ENCODE results near the gene DDC.
"Not testable (repeated sequence)": the region's sequence is repeated elsewhere in the genome, so short reads cannot be mapped to it uniquely, and the experiment has no call there.

The DDC gene

DNA sequence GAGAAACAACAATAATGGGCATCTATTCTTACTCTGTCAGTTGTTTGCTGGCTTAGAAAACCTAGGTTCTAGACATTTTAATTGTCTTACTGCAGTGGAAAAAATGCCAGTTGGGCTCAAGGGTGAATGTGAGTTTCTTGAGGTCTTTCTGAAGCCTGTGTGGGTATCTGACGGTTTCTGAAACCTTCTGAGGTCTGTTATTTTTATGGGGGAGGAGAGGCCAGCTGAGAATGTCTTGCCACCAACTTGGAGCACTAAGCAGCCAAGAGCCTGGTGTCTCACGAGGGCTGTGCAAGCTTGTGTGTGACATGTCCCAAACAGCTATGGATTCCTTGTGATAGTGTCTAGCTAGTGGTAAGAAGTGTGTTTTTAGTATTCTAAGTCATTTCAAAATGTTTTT, 24.2 kb upstream of the DDC start:
- no peak for DNase-seq (ENCODE audit: low read depth)

DNA sequence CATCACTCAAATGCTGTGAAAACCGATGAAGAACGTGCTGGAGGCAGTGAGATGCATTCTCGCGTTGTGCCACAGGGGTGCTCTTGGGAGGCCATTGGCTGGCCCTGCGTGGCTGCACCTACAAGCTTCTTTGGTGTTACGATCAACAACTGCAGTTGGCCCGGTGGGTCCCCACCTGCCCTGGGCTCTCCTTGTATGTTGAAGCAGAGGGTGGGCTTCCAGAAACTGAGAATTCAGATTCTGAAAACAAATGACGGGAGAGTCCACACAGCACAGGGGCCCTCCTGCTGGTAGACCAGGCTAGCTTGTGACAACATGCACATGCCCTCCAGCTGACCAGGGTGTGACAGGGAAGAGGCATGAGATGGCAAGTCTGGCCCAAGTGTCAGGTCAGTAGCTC, 23.7 kb upstream of the DDC start:
- DNase-seq (ENCODE audit: low read depth), result no peak

DNA sequence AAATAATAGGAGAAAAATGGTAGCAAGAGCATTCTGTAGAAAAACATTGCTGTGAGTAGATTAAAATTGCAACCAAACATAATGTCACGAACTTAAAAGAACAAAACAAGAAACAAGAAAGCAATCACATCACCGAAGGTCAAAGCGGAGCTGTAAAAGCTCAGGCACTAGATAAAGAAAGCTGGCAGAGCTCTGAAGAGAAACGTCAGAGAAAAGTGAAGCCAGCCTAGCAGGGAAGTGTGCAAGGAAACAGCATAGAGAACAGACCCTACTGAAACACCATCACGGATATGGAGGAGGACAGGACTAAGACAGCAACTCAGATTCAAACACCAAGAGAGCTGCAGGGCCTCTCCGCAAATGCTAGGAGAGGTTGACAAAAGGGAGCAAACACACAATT, 22.5 kb upstream of the DDC start:
- no peak for DNase-seq (ENCODE audit: low read depth)

DNA sequence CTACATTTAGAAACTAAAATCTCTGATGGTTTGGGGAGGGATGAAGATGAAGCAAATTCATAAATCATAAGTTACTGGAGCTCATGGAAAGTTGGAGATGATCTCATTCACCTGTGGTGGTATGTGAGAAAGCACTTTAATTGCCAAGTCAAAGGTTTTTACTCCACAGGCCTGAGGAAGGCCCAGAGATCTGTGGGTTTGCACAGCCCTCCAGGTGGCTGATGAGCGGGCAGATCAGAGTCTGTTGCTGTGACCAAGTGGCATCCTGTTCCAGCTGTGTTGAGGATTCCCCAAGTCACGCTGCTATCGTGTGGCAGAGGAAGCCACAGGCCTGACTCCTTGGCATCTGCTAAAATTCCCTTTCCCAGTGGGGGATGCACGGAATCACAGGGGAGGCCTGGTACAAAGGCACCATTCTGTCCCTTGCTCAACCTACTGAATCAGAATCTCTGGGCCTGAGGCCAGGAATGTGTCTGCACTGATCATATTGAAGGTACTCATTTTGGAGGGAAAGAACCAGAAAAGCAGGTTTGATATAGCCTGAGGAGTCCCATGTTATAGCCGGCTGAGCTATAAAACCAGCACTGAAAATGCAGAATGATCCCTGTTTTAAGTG, 19.7 kb upstream of the DDC start:
- DNase-seq (ENCODE audit: low read depth), result no peak

DNA sequence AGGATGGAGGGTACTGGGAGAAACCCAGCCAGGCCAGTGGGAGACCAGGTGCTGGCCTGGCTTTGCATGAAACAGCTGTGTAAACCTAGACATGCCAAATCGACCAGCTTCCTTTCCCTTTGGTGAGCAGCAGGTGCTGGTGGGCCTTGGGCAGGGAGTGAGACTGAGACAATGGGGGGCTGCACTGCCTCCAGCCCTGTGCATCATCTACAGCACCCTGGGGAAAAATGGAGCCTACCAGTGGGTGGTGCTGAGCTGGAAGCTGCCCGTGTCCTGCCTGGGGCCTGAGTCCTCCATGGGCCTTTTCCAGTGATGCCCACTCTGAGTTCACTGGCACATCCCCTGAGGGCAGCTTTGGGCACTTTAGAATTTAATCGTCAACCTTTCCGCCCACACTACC, 19.2 kb upstream of the DDC start:
- DNase-seq (ENCODE audit: low read depth), result no peak

DNA sequence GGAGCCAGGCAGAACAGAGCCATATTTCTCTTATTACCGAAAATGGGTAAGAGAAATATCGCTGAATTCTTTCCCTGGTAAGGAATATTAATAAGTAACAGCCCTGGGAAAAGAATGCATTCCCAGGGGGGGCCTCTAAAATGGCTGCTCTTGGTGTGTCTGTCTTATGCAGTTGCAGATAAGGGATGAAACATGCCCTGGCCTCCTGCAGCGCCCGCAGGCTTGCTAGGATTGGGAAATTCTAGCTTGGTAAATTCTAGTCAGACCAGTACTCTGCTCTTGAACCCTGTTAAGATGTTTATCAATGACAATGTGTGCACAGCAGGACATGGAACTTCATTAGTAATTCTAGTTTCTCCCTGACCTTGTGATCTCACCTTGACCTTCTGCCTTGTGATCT, 18.1 kb upstream of the DDC start:
- DNase-seq (ENCODE audit: low read depth), result not testable (repeated sequence)

DNA sequence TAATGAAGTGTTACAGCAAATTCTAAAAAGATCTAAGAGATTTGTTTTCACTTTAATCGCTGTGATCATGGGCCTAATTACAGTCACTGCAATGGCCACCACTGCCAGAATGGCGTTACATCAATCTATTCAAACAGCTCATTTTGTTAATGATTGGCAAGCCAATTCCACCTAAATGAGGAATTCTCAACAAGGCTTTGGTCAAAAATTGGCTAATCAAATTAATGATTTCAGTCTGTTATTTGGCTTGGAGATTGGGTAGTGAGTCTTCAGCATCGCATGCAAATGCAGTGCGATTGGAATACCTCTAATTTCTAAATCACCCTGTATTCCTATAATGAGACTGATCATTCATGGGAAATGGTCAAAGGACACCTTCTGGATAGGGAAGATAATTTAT, 17.1 kb upstream of the DDC start:
- DNase-seq (ENCODE audit: low read depth), result not testable (repeated sequence)

DNA sequence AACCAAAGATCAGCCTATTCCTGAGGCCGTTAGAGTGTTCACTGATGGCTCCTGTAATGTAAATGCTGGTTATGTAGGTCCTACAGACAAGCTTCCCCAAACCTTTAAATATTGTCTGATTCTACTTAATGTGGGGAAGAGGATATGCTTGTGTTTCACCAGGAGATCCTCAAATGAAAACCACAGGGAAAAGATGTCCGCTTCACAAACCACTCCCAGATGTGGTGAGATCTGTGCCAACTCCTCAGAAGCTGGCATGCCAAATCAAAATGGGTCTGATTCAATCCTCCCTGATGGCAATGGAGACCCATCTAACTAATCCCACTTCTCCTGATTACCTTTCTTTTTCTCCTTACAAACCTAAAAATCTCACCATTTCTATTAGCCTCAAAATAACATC, 15.5 kb upstream of the DDC start:
- DNase-seq (ENCODE audit: low read depth), result not testable (repeated sequence)

DNA sequence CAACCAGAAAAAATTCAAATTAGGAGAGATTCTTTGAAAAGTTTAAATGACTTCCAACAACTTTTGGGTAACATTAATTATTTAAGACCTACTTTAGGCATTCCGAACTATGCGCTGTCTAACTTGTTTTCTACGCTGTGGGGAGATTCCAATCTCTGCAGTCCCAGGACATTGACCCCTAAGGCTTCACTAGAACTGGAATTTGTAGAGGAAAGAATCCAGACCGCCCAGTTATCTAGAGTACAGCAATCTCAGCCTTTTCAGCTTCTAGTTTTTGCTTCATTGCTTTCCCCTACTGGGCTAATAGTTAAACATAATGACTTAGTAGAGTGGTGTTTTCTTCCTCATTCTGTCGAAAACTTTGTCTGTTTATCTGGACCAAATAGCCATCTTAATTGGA, 14.9 kb upstream of the DDC start:
- no peak for DNase-seq (ENCODE audit: low read depth)

DNA sequence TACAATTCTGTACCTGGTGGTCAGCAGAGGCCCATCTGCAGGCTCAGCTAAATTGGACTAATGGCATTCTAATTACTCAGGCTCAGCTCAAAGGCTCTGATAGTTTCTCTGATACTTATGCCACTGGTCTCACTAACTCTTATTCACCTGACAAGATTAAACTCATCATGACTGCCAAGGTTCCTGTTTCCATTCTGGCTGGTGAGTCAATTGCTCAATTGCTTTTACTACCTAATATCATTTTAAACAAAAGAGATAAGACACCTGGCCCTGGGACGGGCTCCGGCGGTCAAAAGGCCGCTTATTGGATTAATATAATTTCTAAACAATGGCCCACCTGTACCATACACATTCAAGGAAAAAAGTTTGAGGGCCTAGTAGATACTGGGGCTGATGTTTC, 12.9 kb upstream of the DDC start:
- not testable (repeated sequence) for DNase-seq (ENCODE audit: low read depth)

DNA sequence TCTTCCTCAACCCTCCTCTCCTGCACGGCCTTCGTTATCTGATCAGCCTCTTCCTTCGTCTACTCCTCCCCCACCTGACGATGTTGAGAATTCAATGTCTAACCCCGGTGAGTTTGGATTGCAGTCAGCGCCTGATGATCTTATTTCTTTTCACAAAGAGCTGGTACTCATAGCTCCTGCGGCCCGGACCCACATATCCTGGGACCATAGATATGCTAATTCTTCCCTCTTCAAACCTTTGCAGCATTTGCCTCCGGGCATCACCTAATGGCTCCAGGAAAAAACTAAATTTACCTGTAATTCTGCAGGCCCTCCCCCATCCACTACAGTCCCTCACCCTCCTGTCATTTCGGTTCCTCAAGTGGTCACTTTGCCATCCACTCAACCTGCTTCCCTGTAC, 12.4 kb upstream of the DDC start:
- DNase-seq (ENCODE audit: low read depth), result no peak

DNA sequence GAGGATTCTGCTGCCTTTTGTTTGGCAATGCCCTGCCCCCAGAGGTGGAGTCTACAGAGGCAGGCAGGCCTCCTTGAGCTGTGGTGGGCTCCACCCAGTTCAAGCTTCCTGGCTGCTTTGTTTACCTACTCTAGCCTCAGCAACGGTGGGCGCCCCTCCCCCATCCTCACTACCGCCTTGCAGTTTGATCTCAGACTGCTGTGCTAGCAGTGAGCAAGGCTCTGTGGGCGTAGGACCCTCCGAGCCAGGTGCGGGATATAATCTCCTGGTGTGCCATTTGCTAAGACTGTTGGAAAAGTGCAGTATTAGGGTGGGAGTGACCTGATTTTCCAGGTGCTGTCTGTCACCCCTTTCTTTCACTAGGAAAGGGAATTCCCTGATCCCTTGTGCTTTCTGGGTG, 11.2 kb upstream of the DDC start:
- DNase-seq (ENCODE audit: low read depth), result not testable (repeated sequence)

DNA sequence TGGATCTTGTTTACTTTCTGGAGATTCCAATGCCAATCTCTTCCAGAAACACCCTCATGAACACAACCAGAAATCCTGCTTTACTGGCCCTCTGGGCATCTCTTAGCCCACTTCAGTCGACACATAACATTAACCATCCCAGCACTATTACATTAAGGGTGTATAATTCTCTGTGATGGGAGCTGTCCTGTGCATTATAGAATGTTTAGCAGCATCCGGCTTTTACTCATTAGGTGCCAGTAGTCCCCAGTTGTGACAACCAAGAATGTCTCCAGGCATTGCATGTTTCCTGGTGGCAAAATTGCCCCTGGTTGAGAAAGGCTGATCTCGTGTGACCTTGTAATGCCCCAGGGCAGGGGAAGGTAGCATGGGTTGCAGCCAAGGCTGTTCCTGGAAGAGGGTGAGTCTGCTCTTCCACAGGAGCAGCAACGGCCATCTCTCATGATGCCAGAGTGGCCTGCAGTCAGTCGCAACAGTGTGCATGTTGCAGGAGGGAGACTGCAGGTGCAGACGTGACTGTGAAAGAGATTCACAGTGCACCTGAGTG, 2.6 kb upstream of the DDC start:
- no peak for DNase-seq (ENCODE audit: low read depth)

DNA sequence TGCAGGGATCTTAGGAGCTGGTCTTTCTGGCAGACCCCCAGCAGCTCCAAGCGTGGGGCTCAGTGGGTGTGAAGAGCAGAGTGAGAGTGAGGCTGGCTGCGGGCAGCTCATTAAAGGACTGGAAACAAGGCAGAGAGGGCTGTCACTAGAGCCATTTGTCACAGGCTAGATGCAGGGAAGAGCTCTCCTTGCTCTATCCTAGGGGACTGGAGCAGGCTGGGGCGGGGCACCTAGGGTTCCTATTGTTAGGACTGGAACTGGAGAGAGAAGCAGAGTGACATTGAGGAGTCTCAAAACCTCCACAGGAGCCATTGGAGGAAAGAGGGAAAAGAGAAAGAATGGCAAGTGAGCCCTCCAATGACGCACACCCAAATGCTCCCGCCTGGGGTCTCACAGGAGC, 772 bp upstream of the DDC start:
- no peak for DNase-seq (ENCODE audit: low read depth)

DNA sequence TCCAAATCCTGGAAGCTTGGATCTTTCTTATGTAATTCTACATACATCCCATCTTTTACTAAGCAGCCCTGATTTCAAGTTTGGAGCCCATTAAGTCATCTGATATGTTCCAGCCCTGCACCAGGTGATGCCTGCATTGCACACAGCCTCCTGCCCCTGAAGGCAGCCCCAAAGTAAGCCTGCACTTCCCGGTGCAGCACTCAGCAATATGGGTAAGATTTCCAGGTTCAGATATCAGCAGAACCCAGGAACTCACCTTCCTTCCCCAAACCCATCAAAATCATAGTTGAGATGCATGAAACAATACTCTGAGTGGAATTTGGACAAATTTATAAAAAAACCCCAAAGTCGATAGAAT, 333 bp upstream of the DDC start:
- no peak for DNase-seq (ENCODE audit: low read depth)

DNA sequence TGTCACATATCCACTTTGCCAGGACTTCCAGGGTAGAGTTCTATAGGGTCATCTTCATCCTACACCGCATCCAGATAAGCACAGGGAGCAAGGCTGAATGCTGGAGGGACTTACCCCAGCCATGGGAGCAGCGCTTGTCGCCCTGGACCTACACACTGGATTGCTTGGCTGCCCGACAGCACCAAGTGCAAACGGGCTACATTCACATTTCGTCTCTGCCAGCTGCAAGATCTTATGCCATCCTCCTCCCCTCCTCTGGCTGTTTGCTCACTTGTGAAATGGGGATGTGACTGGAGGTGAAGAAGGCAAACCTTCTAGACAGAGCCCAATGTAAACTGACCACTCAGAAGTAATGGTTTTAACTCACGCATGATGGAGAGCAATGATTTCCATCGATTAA, 1.0 kb downstream of the DDC start:
- no peak for DNase-seq (ENCODE audit: low read depth)

DNA sequence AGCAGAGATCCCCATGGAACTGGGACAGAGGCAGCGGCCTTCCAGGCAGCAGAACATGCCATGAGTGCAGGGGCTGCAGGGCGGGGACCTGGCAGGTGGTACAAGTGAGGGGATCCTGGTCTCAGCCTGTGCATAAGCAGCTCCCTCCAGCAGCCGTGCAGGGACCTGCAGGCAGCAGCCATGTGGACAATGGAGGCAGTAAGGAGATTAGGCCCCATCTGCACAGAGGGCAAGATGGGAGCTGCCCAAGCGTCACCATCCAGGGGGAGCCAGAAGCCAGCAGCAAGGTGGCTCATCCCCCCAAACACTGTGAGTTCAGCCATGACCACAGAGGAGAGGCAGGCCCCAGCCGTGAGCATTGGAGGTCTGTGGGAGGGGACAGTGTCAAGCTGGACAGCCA, 3.1 kb downstream of the DDC start:
- DNase-seq (ENCODE audit: low read depth), result no peak

DNA sequence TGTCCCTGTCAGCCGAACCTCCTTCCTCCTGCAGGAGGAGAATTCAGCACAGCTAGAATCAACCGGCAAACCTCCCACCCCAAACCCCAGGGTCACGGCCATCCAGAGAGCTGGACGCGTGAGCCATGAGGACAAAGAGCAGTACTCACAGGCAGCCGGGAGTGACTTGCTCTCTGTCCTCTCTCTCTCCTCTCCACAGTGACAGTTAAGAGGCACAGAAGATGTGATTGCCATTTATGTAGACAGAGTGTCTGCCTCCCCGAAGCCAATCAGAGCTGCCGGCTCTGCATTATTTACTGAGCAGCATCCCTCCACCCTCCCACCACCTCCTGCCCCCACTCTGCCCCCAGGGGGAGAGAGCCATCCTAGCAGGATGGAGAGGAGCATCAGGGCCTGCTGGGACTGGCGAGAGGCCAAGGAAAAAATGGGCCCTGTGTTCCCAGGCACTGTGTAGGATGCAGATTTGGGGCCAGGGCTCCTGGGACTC, 4.3 kb downstream of the DDC start:
- no peak for DNase-seq (ENCODE audit: low read depth)

DNA sequence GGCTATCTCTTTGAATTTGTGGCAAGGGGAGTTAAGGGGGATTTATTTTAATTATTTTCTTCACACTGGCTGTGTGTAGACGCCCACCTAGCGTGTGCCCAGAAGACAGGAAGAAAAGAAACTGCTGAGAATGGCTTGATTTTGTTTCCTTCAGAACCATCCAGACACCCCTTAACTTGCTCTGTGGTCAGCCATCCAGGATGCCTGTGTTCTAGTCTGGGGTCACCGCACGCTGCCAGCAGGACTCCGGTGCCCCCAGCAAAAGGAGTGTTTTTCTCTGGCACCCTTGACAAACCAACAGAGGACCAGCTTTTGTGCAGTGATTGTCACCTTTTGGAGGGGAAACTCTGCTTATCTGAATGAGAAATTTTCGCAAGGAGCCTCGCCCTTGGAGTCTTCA, 5.3 kb downstream of the DDC start:
- DNase-seq (ENCODE audit: low read depth), result no peak

DNA sequence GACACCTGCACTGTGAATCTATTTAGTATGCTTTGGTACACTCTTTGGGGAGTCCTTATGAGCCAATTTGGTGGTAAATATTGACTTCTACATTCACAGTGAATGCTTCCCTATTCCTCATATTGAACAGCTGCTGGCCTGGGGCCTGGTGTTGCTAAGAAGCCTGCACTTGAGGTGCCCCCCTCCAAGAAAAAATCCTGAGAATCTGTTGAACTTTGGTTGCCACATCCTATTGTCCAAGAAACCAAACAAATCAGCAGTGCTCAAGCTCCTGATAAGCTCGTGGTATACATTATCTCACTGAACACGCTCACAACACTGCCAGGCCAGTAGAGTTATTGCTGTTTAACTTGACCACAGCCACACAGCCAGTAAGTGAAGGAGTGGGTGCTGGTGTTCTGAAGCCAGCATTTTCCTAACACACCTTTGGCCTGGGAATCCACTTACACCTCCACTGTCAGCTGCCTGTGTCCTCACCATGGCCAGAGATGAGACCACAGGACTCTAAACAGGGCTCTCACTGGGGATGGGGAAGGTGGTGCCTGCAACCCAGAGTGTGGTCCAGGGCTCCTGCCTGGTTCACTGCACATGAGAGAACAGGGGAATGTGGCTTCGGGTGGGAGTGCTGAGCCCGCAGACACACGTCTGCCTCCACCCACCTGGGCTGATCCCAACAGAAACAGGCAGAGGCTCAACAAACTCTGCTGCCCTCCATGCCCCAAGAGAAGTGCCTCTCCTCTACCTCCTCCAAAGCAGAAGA, 6.7 kb downstream of the DDC start:
- no peak for DNase-seq (ENCODE audit: low read depth)

DNA sequence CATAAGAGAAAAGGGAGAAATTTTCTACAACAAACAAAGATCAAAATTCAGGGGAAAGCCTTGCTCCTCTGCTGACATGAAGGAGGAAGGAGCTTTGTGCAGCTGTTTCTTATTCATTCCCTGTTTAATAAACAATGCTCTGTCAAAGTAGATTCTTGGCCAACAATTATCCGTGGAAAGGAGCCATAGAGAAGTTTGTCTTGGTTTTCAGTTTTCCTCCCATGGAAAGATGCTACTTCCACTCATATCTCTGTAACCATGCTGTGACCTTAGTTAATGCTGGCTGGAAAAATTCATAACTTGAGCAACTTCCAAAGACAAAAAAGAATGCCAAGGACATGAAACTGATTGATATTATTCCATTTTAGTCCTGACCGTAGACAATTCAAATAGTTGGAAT, 8.1 kb downstream of the DDC start:
- DNase-seq (ENCODE audit: low read depth), result no peak

DNA sequence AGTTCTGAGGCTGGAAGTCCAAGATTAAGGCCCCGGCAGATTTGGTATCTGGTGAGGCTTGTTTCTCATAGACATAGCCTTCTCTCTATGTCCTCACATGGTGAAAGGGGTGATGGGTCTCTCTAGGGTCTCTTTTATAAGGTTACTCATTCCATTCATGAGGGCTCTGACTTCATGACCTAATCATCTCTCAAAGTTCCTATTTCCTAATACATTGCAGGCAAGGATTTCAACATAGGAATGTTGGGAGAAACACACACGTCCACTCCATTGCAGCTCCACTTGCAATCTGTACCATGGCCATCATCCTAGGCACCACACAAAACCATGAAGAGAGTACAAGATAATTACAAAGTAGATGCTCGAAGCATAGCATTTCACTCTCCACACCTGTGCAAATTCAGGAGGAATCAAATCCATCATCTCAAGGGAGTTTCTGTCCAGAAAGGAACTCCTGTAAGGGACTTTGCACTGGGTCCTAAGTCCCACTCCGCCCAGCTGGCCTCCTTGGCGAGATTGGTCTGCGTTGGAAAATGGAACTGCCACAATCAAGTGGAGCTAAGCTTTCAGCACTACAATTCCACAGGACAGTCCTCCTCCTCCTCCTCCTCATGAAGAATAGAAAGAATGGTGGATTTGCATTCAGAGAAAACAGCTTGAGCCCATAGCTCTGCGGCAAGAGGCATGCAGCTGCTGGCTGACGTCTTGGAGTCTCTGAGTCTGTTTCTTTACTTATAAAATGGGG, 8.8 kb downstream of the DDC start:
- no peak for DNase-seq (ENCODE audit: low read depth)

DNA sequence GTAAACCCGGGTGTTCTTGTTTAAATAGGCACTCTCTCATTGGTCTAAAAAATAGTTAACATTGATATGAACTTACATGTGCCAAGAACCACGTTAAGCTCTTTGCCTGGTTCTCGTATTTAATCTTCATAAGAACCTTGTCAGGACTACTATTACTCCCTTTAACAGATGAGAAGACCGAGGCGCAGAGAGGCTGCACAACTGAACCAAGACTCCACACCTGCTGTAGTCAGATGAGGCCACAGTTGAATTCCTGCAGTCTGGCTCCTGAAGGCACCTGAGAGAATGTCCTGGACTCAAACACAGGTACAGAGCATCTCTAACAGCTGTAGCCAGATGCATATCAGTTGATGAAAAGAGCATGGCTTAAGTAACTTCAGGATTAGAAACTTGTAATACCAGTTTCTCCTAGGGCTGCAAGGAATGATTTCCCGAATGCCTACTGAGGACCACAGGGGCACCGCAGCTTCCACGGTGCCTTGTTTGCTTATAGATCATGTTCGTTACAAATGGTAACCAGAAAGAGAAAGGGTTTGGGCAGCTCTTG, 9.5 kb downstream of the DDC start:
- DNase-seq (ENCODE audit: low read depth), result no peak
